HepG2 (cell line): Measurements from ENCODE around the gene CEP68. TPM values are rescaled to one million over a fixed set of nuclear protein-coding genes. Genes with fewer than 3 reads are reported as not detected.

ENCODE experiments used
- ATAC-seq: fragments of 200-7000 bp; cut with Tn5 transposase; 3 replicates; pipeline ENCODE4 v1.9.1; 2020; ENCODE audit warnings: mild to moderate bottlenecking, moderate library complexity
- BruUV-seq: library from RNA; stranded (reverse); fragments of 400-500 nt; replicated peaks from 2 replicates; lab custom pipeline; 2021; lab: Mats Ljungman, UMichigan
- CTCF ChIA-PET: fragments of 300-600 bp; formaldehyde crosslinking; extraction: SDS; loops from one replicate; lab custom pipeline; 2021; ENCODE audit warnings: low total read pairs, inconsistent platforms, low intra/inter-chr PET ratio; lab: Yijun Ruan, JAX
- POLR2A ChIA-PET: fragments of 350-600 bp; sonication (Branson Sonifier 250); formaldehyde crosslinking; loops from one replicate; lab custom pipeline; 2020; ENCODE audit warnings: antibody characterized with exemption, inconsistent platforms; lab: Yijun Ruan, JAX
- DNase-seq: peaks from one replicate; pipeline ENCODE4 v3.0.0-alpha.2; 2015; ENCODE audit warnings: low spot score
- FAIRE-seq: peaks from 3 replicates; lab custom pipeline; 2011; peaks lifted over from hg19 to GRCh38; lab: Jason Lieb, UNC
- H2AFZ ChIP-seq: one replicate; pipeline ENCODE4 v1.6.1; 2011; ENCODE audit warnings: low read length, inconsistent platforms
- H3K27ac ChIP-seq: fragments of 300-600 bp; 3 replicates; pipeline ENCODE4 v1.8.0; 2011; ENCODE audit warnings: mixed run types, mild to moderate bottlenecking, mixed read lengths, low read length, inconsistent platforms; ENCODE audit not compliant: insufficient read depth; ENCODE audit errors: extremely low read length
- H3K27me3 ChIP-seq, 2 experiments: fragments of 200-600 bp in 1 of 2; 2 replicates in 1 of 2; 3 replicates in 1 of 2; pipeline versions ENCODE4 v1.6.0 to v1.8.0; 2011; ENCODE audit warnings: low read length in 2 of 2, mild to moderate bottlenecking in 2 of 2, moderate library complexity in 2 of 2, inconsistent platforms in 1 of 2; ENCODE audit not compliant: insufficient read depth in 2 of 2, control insufficient read depth in 1 of 2
- H3K36me3 ChIP-seq, 2 experiments: fragments of 200-600 bp in 1 of 2; replicated peaks in 1 of 2; 2 replicates in 1 of 2; 3 replicates in 1 of 2; pipeline versions ENCODE4 v1.5.1 to v1.8.0; 2011; ENCODE audit warnings: low read length in 2 of 2, inconsistent platforms in 1 of 2; ENCODE audit not compliant: insufficient read depth in 2 of 2, control insufficient read depth in 1 of 2
- H3K4me1 ChIP-seq: 2 replicates; pipeline ENCODE4 v1.5.1; 2012; ENCODE audit warnings: low read length, inconsistent platforms; ENCODE audit not compliant: insufficient read depth
- H3K4me2 ChIP-seq: 2 replicates; pipeline ENCODE4 v1.6.0; 2011; ENCODE audit warnings: low read depth, low read length, inconsistent platforms
- H3K4me3 ChIP-seq, 3 experiments: fragments of 200-600 bp in 1 of 3; sonication (generic), shearing (Covaris generic) in 1 of 3; replicated peaks in 1 of 3; 2 replicates each; pipeline ENCODE4 v1.5.1; 2011 to 2016; ENCODE audit warnings: low read length in 3 of 3, inconsistent platforms in 2 of 3, low read depth in 2 of 3, mild to moderate bottlenecking in 2 of 3, control low read depth in 1 of 3, mixed read lengths in 1 of 3; ENCODE audit not compliant: insufficient read depth in 1 of 3
- H3K79me2 ChIP-seq: one replicate; pipeline ENCODE4 v1.6.1; 2011; ENCODE audit warnings: low read length, inconsistent platforms; ENCODE audit not compliant: insufficient read depth
- H3K9ac ChIP-seq: 2 replicates; pipeline ENCODE4 v1.6.0; 2011; ENCODE audit warnings: mild to moderate bottlenecking, low read depth, low read length, inconsistent platforms; ENCODE audit not compliant: insufficient read depth
- H3K9me3 ChIP-seq: 2 replicates; pipeline ENCODE4 v1.5.1; 2012; ENCODE audit warnings: mild to moderate bottlenecking, low read length
- H4K20me1 ChIP-seq: 2 replicates; pipeline ENCODE4 v1.6.0; 2011; ENCODE audit warnings: inconsistent platforms, mild to moderate bottlenecking, low read length, moderate library complexity; ENCODE audit not compliant: insufficient read depth
- ARID3A ChIP-seq: IDR thresholded peaks from 2 replicates; pipeline ENCODE4 v1.6.1; 2012; ENCODE audit warnings: low read depth, low read length, improper control_type of control experiment
- CBX5 ChIP-seq: sonication (generic); formaldehyde crosslinking; IDR thresholded peaks from 2 replicates; pipeline ENCODE4 v1.4.0; 2020; ENCODE audit warnings: missing genetic modification reagents, borderline replicate concordance
- HBP1 ChIP-seq: IDR thresholded peaks from 2 replicates; pipeline ENCODE4 v1.6.1; 2016; ENCODE audit warnings: low read depth, control low read depth
- HIC2 ChIP-seq: sonication (generic); formaldehyde crosslinking; IDR thresholded peaks from 2 replicates; pipeline ENCODE4 v1.9.0; 2022; ENCODE audit warnings: low read depth, missing genetic modification reagents
- KMT2A ChIP-seq: sonication (generic); formaldehyde crosslinking; IDR thresholded peaks from 2 replicates; pipeline ENCODE4 v1.4.0; 2020; ENCODE audit warnings: missing genetic modification reagents
- PAWR ChIP-seq: sonication (generic); formaldehyde crosslinking; IDR thresholded peaks from 2 replicates; pipeline ENCODE4 v1.4.0; 2020; ENCODE audit warnings: missing genetic modification reagents, mild to moderate bottlenecking, borderline replicate concordance
- SRSF9 ChIP-seq: fragments of 200-400 bp; formaldehyde crosslinking; IDR thresholded peaks from 2 replicates; pipeline ENCODE4 v1.6.1; 2018; ENCODE audit warnings: borderline replicate concordance, mild to moderate bottlenecking, low read depth, low read length; ENCODE audit not compliant: insufficient read depth, poor library complexity, severe bottlenecking
- TOPORS ChIP-seq: sonication (generic); formaldehyde crosslinking; IDR thresholded peaks from 2 replicates; pipeline ENCODE4 v1.8.0; 2023; ENCODE audit warnings: mild to moderate bottlenecking, missing genetic modification reagents
- ZC3H13 ChIP-seq: sonication (generic); formaldehyde crosslinking; IDR thresholded peaks from 2 replicates; pipeline ENCODE4 v1.8.1; 2023; ENCODE audit warnings: mild to moderate bottlenecking, missing genetic modification reagents, moderate library complexity
- ZNF10 ChIP-seq: sonication (generic); formaldehyde crosslinking; IDR thresholded peaks from 2 replicates; pipeline ENCODE4 v1.4.0; 2020; ENCODE audit warnings: mild to moderate bottlenecking, low read depth, missing genetic modification reagents, borderline replicate concordance
- ZNF580 ChIP-seq: IDR thresholded peaks from 2 replicates; pipeline ENCODE4 v1.6.1; 2016; ENCODE audit warnings: low read depth, borderline replicate concordance
- ZNF616 ChIP-seq: sonication (generic); formaldehyde crosslinking; IDR thresholded peaks from 2 replicates; pipeline ENCODE4 v1.5.0; 2020; ENCODE audit warnings: low read depth, mild to moderate bottlenecking, missing genetic modification reagents
- ZSCAN22 ChIP-seq: sonication (generic); formaldehyde crosslinking; IDR thresholded peaks from 2 replicates; pipeline ENCODE4 v1.4.0; 2020; ENCODE audit warnings: mild to moderate bottlenecking, missing genetic modification reagents
- WGBS: methylation state at CpG from one replicate; pipeline ENCODE4 v1.1.6; 2017; ENCODE audit warnings: low lambda C conversion rate; 5-methylcytosine and 5-hydroxymethylcytosine counted together
- in situ Hi-C: cut with HindIII; loops from 2 replicates; pipeline ENCODE4 v1.10.0; 2017; ENCODE audit warnings: low pct_unique_long_range_greater_than_20kb; ENCODE audit not compliant: extremely low pct_ligation_motif_present
- intact Hi-C: fragments of 100-400 bp; cut with micrococcal nuclease; formaldehyde crosslinking; loops from one replicate; pipeline ENCODE4 v1.10.0; 2022; ENCODE audit not compliant: unreplicated experiment
- polyA plus RNA-seq, 8 experiments: library from polyadenylated mRNA; depleted of rRNA in 3 of 8; stranded (reverse) in 7 of 8; unstranded in 1 of 8; fragments of >200 nt; fragmentation: Illumina TruSeq in 4 of 8; extraction: Trizol in 4 of 8; gene quantifications; 2 replicates each; pipeline versions ENCODE4 v1.2.1 to v1.2.3, GENCODE V29; 2011 to 2016; ENCODE audit warnings: low read depth in 4 of 8, missing spikeins in 1 of 8, mixed read lengths in 1 of 8; ENCODE audit not compliant: insufficient read depth in 1 of 8
- total RNA-seq, 5 experiments: library from RNA; depleted of rRNA; stranded (reverse); fragments of >200 nt; fragmentation: Illumina TruSeq; extraction: Trizol; gene quantifications; 2 replicates each; pipeline ENCODE4 v1.2.3, GENCODE V29; 2016; ENCODE audit warnings: low read depth in 1 of 5

Gene CEP68
- total and polyA plus RNA-seq, 2 of the 13 experiments (the other 11 are each of a cell fraction or from before 2014, with no cell fraction given) = 5.7 to 9.3 TPM

GRCh38 chr2:65054749-65055421, 1.3 kb upstream of the CEP68 start (continued):
- no peak for TF ChIP-seq CBX5 (CRISPR knock-in tag)

GRCh38 chr2:65055422-65056214, 598 bp upstream of the CEP68 start:
- Histone ChIP-seq H3K79me2 (peaks cover 37% of the 10 kb centered on the region), H3K4me1 (peaks cover 68% of the 10 kb centered on the region), H3K4me3 (peak overlapping the region; percentile 78 to 88 (median 83)), H3K36me3 (no peaks in the 10 kb centered on the region; a peak in 1 of 5 replicates), H3K4me2 (peak overlapping the region; percentile 99), H3K27ac (peak overlapping the region; percentile 61), H3K27me3 (no peaks in the 10 kb centered on the region; a peak in 1 of 5 replicates), H3K9me3 (no peaks in the 10 kb centered on the region), H4K20me1 (no peaks in the 10 kb centered on the region), H3K9ac (peak overlapping the region; percentile 64), H2AFZ (no peak overlapping the region)
- BruUV-seq = no TSS peak
- intact Hi-C loops (loop anchor here (5.0 to 10.0 kb wide), 2 partner anchors 77 to 519 kb away; partner anchors contain the start of gene RAB1A), in situ Hi-C loops (loop anchor here (25.0 kb wide), 1 partner anchor 507 kb away; no protein-coding TSS in a partner anchor)
- 3% methylated on average over 40 of the region's 42 CpGs for WGBS
- ChIA-PET CTCF (no interaction called here), POLR2A (interaction anchor here (0.6 to 3.5 kb wide), 39 partner anchors 9 to 531 kb away, joined by 3 to 62 read pairs (median 5); partner anchors contain the start of genes ACTR2, AFTPH, RAB1A and SERTAD2)
- ATAC-seq (peak; percentile 42), FAIRE-seq (no peak), DNase-seq (no peak)
- TF ChIP-seq KMT2A (CRISPR knock-in tag) (no peak), ZNF10 (CRISPR knock-in tag) (no peak), ZSCAN22 (CRISPR knock-in tag) (no peak), PAWR (CRISPR knock-in tag) (no peak), HIC2 (CRISPR knock-in tag) (no peak; the same call in 1 of the 2 replicates), ZNF580 (no peak; the same call in 1 of the 2 replicates), ARID3A (no peak), ZNF616 (CRISPR knock-in tag) (no peak), TOPORS (CRISPR knock-in tag) (no peak; the same call in none of the 2 replicates), ZC3H13 (CRISPR knock-in tag) (no peak), SRSF9 (no peak), HBP1 (CRISPR knock-in tag) (peak; percentile 32; the same call in 1 of the 2 replicates)
